ENCODE results near the gene FLOT1.
A peak's percentile ranks its signal among the peaks of the same experiment; 100 is the strongest.
"Not testable (repeated sequence)": the region's sequence is repeated elsewhere in the genome, so short reads cannot be mapped to it uniquely, and the experiment has no call there.

The FLOT1 gene

GRCh38 chr6:30767158-30767943, 24.9 kb upstream of the FLOT1 start:
- no peak for DNase-seq

GRCh38 chr6:30766461-30767157, 24.1 kb upstream of the FLOT1 start:
- DNase-seq, result no peak

DNA sequence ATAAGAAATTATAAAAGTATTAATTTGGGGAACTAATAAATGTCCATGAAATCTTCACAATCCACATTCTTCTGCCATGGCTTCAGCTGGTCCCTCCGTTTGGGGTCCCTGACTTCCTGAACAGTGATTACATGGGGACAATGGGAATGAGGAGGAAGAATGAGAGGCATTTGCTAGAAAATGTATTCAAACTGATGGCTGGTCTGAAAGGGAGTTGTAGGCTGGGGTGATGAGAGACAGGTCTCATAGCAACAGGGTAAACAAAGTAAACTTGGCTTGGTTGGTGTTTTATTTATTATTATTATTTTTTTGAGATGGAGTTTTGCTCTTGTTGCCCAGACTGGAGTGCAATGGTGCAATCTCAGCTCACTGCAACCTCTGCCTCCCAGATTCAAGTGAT, 23.0 kb upstream of the FLOT1 start:
- not testable (repeated sequence) for DNase-seq

DNA sequence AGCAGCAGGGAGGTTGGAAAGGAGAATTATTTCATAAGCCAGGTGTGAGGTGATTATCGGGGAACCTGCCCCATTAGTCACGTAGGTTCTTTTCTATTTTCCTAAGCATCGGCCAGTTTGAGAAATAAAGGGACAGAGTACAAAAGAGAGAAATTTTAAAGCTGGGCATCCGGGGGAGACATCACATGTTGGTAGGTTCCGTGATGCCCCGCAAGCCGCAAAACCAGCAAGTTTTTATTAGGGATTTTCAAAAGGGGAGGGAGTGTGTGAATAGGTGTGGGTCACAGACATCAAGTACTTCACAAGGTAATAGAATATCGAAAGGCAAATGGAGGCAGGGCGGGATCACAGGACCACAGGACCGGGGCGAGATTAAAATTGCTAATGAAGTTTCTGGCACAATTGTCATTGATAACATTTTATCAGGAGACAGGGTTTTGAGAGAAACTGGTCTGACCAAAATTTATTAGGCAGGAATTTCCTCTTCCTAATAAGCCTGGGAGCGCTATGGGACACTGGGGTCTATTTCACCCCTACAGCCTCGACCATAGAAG, 22.1 kb upstream of the FLOT1 start:
- not testable (repeated sequence) for DNase-seq

DNA sequence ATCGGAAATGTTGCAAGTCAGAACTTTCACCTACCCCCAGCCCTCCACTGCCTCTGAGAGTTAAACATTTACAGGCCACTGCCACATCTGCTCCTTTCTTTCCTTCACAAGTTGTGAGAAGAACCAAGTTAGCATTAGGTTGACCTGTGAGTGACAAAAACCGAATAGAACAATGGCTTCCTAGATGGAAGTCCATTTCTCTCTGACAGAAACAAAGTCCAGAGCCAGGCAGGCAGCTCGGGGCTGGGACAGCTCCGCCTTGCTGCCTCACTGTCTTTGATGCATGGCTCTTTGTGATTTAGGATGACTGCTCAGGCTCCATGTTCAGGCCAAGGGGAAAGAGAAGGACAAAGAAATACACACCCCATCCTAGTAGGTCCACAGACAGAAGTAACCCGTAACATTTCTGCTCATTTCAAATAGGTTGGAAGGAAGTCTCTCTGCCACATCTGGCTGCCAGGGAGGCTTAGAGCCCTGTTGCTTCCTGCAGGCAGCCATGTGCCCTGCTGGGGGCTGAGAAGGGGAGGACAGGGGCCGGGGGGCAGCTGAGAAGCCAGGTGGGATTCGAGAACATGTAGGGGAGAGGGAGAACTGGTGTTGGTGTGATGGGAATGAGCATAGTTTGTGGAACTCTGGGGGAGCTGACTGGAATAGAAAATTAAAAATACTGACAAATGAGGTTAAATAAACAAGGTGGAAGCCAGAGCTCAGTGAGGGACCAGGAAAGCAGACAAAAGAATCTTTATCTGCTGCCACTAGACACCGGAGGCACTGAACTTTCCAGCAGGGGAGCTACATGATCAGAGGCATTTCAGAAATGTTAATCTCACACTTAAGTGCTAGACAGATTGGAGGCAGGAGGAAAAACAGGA, 21.4 kb upstream of the FLOT1 start:
- DNase-seq, result peak; percentile 95

DNA sequence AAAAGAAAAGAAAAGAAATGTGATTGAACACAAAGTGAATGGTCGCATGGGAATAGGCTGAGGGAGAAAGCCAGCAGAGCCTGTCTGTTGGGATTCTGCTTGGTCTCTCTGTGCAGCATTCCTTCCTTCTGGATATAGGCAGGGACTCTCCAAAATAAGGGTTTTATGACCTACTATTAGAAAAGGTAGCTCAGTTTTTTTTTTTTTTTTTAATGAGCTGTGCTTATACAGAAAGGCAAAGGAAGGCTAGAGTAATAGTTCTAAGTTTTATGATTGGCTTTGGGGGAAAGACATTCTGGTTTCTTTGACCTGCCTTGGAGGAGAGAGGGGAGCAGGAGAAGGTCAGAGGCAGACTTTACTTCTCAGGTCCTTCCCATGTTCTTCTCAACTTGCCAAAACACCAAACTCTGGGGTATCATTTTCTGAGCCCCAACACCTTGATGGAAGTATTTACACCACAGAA, 20.7 kb upstream of the FLOT1 start:
- no peak for DNase-seq

GRCh38 chr6:30761791-30762429, 19.4 kb upstream of the FLOT1 start:
- DNase-seq, result no peak

DNA sequence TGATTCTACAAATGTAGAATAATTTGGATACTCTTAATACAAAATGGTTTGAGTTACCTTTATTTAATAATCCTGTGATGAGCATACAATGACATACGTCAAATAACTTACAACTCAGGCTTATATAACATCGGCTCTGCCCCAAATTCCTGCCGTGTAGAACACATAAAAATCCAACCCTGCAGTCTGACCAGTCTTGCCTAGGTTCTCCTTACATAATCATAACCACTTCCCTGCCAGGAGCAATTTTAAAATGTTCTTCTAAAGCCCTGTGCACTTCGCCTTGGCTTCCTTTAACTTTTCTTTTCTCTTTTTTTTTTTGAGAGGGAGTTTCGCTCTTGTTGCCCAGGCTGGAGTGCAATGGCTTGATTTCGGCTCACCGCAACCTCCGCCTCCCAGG, 18.1 kb upstream of the FLOT1 start:
- DNase-seq, result no peak

DNA sequence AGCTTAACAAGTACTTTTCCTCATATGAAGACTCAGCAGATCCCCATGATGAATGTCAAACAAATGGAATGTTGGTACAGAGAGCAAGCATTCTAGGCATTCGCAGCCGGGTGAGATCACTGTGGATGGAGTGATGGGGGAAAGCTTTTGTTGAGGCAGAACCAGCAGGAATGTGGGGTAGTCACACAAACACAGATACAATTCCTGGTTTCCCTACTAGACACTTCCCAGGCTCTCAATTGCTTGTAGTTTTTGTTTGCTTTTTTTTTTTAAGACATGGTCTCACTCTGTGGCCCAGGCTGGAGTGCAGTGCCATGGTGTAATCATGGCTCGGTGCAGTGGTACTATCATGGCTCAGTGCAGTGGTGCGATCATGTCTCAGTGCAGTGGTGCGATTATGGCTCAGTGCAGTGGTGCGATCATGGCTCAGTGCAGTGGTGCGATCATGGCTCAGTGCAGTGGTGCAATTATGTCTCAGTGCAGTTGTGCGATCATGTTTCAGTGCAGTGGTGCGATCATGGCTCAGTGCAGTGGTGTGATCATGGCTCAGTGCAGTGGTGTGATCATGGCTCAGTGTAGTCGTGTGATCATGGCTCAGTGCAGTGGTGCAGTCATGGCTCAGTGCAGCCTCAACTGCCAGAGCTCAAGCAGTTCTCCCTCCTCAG, 17.2 kb upstream of the FLOT1 start:
- DNase-seq, result peak; percentile 99

GRCh38 chr6:30757261-30757904, 14.9 kb upstream of the FLOT1 start:
- DNase-seq, result no peak

DNA sequence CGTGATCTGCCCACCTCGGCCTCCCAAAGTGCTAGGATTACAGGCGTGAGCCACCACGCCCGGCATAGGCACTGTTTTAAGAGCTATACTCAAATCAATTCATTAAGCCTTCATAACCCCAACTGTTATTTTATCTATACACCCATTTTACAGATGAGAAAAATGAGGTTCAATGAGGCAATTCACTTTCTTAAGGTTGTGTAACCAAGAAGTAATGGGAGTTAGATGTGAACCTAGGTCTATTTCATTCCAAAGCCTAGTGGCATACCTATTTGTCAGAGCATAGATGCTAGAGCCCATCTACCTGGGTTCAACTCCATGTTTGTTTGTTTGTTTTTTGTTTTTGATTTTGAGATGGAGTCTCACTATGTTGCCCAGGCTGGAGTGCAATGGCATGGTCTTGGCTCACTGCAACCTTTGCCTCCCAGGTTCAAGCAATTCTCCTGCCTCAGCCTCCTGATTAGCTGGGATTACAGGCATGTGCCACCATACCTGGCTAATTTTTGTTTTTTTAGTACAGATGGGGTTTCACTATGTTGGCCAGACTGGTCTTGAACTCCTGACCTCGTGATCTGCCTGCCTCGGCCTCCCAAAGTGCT, 14.0 kb upstream of the FLOT1 start:
- DNase-seq, result not testable (repeated sequence)

DNA sequence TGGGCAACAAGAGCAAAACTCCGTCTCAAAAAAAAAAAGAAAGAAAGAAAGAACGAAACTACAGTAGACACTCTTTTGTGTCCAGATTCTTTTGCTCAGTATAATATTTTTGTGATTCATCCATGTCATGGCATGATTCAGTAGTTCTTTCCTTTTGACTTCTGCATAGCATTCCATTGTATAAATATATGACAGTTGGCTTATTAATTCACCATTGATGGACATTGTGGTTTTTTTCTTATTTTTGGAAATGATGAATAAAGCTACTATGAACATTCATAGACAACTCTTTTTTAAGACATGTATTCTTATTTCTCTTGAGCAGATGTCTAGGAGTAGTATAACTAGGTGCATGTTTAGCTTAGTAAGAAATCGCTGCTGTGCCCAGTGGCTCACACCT, 12.1 kb upstream of the FLOT1 start:
- DNase-seq, result no peak

DNA sequence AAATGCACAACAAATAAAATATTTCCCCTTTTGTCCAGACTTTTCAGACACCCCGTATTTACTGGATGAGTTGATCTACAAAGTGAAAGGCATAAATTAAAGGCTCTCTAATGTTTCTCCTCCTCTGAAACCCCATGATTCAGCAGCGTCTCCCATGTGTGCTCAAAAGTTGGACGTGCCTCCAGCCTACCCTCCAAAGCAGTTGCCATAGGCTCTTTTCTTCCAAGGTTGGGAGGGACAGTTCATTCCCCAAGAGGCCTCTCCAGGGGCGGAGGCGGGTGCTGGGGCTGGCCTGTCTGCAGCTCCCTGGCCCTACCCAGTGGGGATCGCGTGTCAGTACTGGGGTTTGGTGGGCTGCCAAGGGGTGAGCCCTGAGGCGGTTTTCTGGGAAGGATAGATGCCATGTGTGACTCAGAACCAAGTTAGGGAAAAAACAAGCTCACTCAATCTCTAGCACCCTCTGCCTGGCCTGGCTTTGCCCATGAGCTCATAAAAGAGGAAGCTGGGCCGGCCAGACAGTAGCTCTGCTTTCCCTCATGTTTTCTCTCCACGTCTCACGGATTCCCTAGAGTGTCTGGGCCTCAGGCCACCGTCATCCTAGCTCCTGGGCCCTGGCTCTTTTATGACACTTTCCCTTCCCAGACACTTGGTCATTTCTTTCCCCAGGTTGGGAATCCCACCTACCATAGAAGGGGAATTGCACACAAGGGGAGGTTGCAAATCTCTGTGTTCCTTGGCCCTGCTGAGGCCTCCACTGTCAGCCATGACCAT, 9.9 kb upstream of the FLOT1 start:
- DNase-seq, result peak; percentile 99

- DNase-seq, result no peak
Measured at GRCh38 chr6:30750379-30750668, 7.8 kb upstream of the FLOT1 start.

DNA sequence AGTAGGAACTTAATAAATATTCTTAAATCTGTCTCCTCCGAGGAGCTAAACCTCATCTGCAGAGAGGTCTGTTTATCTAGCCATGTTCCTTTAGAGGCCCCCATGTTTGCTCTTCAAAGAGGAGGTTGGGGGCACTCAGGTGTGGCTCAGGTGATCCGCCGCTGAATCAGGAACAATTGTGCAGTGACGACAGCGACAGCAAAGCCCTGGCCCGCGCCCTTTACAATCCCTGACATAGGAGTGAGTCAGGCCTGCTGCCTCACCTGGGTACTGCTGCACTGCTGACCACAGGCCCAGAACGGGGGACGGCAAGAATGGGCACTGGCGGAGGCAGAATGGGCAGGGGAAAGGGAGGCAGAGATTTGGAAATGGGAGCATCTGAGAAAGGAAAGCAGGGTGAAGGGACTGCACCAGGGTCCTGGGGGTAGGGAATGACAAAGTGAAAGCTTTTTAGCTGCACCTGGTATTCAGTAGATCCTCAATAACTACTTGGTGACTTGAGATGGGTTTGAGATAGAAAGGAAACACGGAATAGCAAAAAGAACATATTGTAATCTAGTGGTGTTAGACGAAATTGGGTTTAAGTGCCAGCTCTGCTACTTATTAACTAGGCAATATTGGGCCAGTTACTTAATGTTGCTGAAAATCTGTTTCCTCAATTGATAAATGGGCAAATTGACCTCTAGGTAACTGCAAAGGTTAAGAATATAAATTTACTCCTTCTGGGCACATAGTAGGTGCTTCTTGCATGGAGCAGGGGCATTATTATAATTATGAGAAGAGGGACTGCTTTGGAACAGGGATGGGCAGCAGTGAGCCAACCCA, 7.3 kb upstream of the FLOT1 start:
- peak; percentile 32 for DNase-seq

- DNase-seq, result peak; percentile 54
Measured at GRCh38 chr6:30748851-30749540, 6.5 kb upstream of the FLOT1 start.

DNA sequence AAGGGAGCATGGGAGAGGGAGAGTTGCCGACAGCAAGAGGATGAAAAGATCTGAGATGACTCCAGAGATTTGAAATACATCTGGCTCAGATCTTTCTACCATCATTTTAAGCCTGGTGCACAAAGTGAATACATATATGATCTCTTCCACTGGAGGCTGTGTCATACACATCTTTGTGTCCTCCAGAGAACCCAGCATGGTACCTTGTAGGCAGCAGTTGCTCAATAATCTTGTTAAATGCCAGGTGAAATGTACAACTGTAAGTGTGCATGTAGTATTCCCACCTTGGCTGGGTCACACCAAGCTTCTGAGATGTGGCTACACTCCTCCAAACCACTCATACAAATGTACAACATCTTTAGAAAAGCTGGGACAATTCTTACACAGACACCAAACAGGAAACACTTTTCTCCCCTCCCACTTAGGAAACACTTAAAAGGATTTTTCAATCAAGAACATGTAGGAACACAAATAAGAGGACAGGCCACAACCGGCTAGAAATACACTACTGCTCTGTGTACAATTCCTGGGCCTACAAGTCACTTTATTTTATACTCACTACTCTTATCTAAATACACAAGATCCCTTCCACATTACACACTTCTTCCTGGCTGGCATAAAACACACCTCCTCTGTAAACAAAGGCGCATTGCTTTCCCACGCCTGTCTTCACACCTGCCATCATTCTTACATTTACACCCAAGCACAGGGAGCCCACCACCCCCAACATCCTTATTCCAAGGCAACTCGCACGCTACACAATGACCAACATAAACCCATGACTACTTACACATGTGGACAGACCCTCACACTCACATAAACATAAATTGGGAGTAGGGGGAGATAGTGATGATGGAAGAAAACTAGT, 5.6 kb upstream of the FLOT1 start:
- DNase-seq, result no peak

DNA sequence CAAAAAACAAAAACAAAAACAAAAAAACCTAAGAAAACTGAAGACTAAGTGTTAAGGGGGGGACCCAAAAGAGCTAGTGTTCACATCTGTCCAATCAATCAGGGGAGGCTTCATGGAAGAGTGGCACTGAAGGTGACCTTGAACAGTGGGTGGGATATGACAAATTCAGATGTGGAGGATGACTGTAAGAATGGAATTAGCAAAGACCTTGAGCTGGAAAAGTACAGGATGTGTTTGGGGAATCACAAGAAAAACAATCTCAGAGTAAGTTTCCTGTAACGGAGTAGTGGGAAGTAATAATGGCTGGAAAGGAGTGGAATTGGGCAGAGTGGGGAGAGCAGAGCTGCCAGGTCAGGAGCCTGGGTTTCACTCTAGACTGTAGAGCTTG, 4.8 kb upstream of the FLOT1 start:
- DNase-seq, result no peak
